ENCODE measurements around the gene ZRSR2.

DNA sequence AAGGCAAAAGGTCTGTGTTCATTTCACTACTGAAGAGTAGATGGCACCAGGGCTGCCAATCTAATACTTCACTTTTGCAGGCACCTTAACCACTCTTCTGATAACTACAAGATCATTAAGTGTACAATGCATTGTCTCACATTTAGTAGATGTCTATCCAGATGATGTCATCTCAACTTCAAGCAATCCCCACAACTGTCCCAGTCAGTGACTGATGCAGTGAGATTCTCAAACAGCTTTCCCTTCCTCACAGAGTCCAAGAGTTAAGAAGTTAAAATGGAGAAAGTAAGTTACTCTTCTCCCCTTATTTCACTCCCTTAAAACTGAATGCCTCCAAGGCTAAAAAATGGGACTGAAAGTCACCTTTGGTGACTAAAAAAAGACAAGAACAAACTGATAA lies 53.7 kb downstream of the ZRSR2 start:
- TF ChIP-seq, protein P1, sequence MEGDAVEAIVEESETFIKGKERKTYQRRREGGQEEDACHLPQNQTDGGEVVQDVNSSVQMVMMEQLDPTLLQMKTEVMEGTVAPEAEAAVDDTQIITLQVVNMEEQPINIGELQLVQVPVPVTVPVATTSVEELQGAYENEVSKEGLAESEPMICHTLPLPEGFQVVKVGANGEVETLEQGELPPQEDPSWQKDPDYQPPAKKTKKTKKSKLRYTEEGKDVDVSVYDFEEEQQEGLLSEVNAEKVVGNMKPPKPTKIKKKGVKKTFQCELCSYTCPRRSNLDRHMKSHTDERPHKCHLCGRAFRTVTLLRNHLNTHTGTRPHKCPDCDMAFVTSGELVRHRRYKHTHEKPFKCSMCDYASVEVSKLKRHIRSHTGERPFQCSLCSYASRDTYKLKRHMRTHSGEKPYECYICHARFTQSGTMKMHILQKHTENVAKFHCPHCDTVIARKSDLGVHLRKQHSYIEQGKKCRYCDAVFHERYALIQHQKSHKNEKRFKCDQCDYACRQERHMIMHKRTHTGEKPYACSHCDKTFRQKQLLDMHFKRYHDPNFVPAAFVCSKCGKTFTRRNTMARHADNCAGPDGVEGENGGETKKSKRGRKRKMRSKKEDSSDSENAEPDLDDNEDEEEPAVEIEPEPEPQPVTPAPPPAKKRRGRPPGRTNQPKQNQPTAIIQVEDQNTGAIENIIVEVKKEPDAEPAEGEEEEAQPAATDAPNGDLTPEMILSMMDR (IDR thresholded peaks at IDR 0.05 in 2 of 3, conservative IDR thresholded peaks at IDR 0.05 in 1 of 3; ENCODE audit: borderline replicate concordance in 1 of 3, insufficient read depth in 1 of 3, low read depth in 2 of 3, low read length in 2 of 3) = no peak
- TF ChIP-seq ZNF274 (IDR thresholded peaks at IDR 0.05; ENCODE audit: low read depth, low read length) = no peak
- no peak for TF ChIP-seq SP1 (IDR thresholded peaks at IDR 0.05; ENCODE audit: low read depth)
- no peak for TF ChIP-seq RAD21 (IDR thresholded peaks at IDR 0.05; ENCODE audit: low read depth)
- no peak for TF ChIP-seq POLR2AphosphoS5 (IDR thresholded peaks at IDR 0.05; ENCODE audit: low read depth, low read length)
- TF ChIP-seq YY1 (IDR thresholded peaks at IDR 0.05; ENCODE audit: extremely low read depth, insufficient replicate concordance, low read depth, low read length) = no peak
- no peak for TF ChIP-seq EGR1 (IDR thresholded peaks at IDR 0.05; ENCODE audit: low read depth)
- no peak for TF ChIP-seq EZH2phosphoT487 (IDR thresholded peaks at IDR 0.05; ENCODE audit: borderline replicate concordance)

All from HCT116 (cell line).